Amygdala (tissue), 56 donors: ENCODE measurements around the gene GALNT18.

Experiments used
- DNase-seq, 56 donors: peaks; one replicate each; lab custom pipeline; 2025; lab: John Stamatoyannopoulos, UW

The GALNT18 gene

GRCh38 chr11:11400121-11400520 lies 221.7 kb downstream of the GALNT18 start:
- DNase-seq: no peak

GRCh38 chr11:11397781-11398180 lies 224.0 kb downstream of the GALNT18 start:
- no peak for DNase-seq

GRCh38 chr11:11397036-11397415 lies 224.8 kb downstream of the GALNT18 start:
- DNase-seq: no peak

- DNase-seq: peak in 12 of 56 donors; percentile 20 to 69 (median 38)
Observed at GRCh38 chr11:11396301-11397035, 225.3 kb downstream of the GALNT18 start.

GRCh38 chr11:11395126-11395525 lies 226.7 kb downstream of the GALNT18 start:
- no peak for DNase-seq

- DNase-seq: no peak
Observed at GRCh38 chr11:11394241-11394640, 227.6 kb downstream of the GALNT18 start.

- no peak for DNase-seq
Observed at GRCh38 chr11:11391796-11392463, 229.9 kb downstream of the GALNT18 start.

GRCh38 chr11:11391169-11391568 lies 230.6 kb downstream of the GALNT18 start:
- no peak for DNase-seq

- DNase-seq: no peak
Observed at GRCh38 chr11:11390068-11390771, 231.6 kb downstream of the GALNT18 start.

GRCh38 chr11:11389238-11389637 lies 232.6 kb downstream of the GALNT18 start:
- DNase-seq: no peak

- DNase-seq: no peak
Observed at GRCh38 chr11:11387622-11388305, 234.0 kb downstream of the GALNT18 start.

GRCh38 chr11:11387207-11387606 lies 234.6 kb downstream of the GALNT18 start:
- DNase-seq: no peak

GRCh38 chr11:11384829-11385228 lies 237.0 kb downstream of the GALNT18 start:
- no peak for DNase-seq

GRCh38 chr11:11383995-11384394 lies 237.8 kb downstream of the GALNT18 start:
- DNase-seq: no peak

GRCh38 chr11:11382858-11383532 lies 238.8 kb downstream of the GALNT18 start:
- no peak for DNase-seq

GRCh38 chr11:11381471-11382105 lies 240.2 kb downstream of the GALNT18 start:
- no peak for DNase-seq

- no peak for DNase-seq
Observed at GRCh38 chr11:11380883-11381282, 240.9 kb downstream of the GALNT18 start.

GRCh38 chr11:11380340-11380739 lies 241.5 kb downstream of the GALNT18 start:
- no peak for DNase-seq

- no peak for DNase-seq
Observed at GRCh38 chr11:11379661-11380060, 242.1 kb downstream of the GALNT18 start.
